ENCODE data around the gene SMOC1.
A peak's percentile ranks its signal among the peaks of the same experiment; 100 is the strongest.

SMOC1 gene

GRCh38 chr14:69879175-69880043, at the start of gene SMOC1:
TSS of gene SMOC1 (plus strand) at chr14:69879416. CDS start at chr14:69879679, 263 bp downstream.
- DNase-seq, result peak; percentile 86

- no peak for DNase-seq
Measured at GRCh38 chr14:69838881-69839416, 40.3 kb upstream of the SMOC1 start.

GRCh38 chr14:69839661-69840060, 39.6 kb upstream of the SMOC1 start:
- no peak for DNase-seq

GRCh38 chr14:69841656-69842055, 37.6 kb upstream of the SMOC1 start:
- DNase-seq, result peak; percentile 57

GRCh38 chr14:69842686-69843420, 36.4 kb upstream of the SMOC1 start:
- peak; percentile 31 for DNase-seq

- no peak for DNase-seq
Measured at GRCh38 chr14:69844171-69844570, 35.0 kb upstream of the SMOC1 start.

- no peak for DNase-seq
Measured at GRCh38 chr14:69845050-69845581, 34.1 kb upstream of the SMOC1 start.

- DNase-seq, result no peak
Measured at GRCh38 chr14:69845787-69846186, 33.4 kb upstream of the SMOC1 start.

GRCh38 chr14:69848156-69848555, 31.1 kb upstream of the SMOC1 start:
- DNase-seq, result no peak

- DNase-seq, result no peak
Measured at GRCh38 chr14:69848903-69849391, 30.3 kb upstream of the SMOC1 start.

GRCh38 chr14:69850086-69850735, 29.0 kb upstream of the SMOC1 start:
- no peak for DNase-seq

- DNase-seq, result no peak
Measured at GRCh38 chr14:69850736-69851112, 28.5 kb upstream of the SMOC1 start.

GRCh38 chr14:69852531-69853321, 26.5 kb upstream of the SMOC1 start:
- DNase-seq, result no peak

- DNase-seq, result no peak
Measured at GRCh38 chr14:69853774-69854173, 25.4 kb upstream of the SMOC1 start.

GRCh38 chr14:69854598-69854997, 24.6 kb upstream of the SMOC1 start:
- no peak for DNase-seq

- peak; percentile 38 for DNase-seq
Measured at GRCh38 chr14:69855180-69855832, 23.9 kb upstream of the SMOC1 start.

GRCh38 chr14:69858801-69859200, 20.4 kb upstream of the SMOC1 start:
- peak; percentile 77 for DNase-seq

GRCh38 chr14:69859591-69859990, 19.6 kb upstream of the SMOC1 start:
- peak; percentile 42 for DNase-seq

- DNase-seq, result no peak
Measured at GRCh38 chr14:69860221-69860620, 19.0 kb upstream of the SMOC1 start.

- DNase-seq, result no peak
Measured at GRCh38 chr14:69861025-69861569, 18.1 kb upstream of the SMOC1 start.

- DNase-seq, result no peak
Measured at GRCh38 chr14:69863083-69863482, 16.1 kb upstream of the SMOC1 start.
